Endothelial cell of umbilical vein (primary cell): ENCODE measurements around the gene TBC1D14. TPM values are rescaled to one million over a fixed set of nuclear protein-coding genes. Genes with fewer than 3 reads are reported as not detected.

ENCODE experiments used
- BruUV-seq: library from RNA; stranded (reverse); fragments of 400-500 nt; replicated peaks from 2 replicates; lab custom pipeline; 2021; lab: Mats Ljungman, UMichigan
- CTCF ChIA-PET: fragments of 300-600, 350-600 bp; sonication (Branson Sonifier 250); formaldehyde crosslinking; loops from one replicate; lab custom pipeline; 2021; ENCODE audit warnings: antibody characterized with exemption, inconsistent platforms; lab: Charles Lee
- POLR2A ChIA-PET: fragments of 300-600, 350-600 bp; sonication (Branson Sonifier 250); formaldehyde crosslinking; loops from one replicate; lab custom pipeline; 2021; ENCODE audit warnings: antibody characterized with exemption, inconsistent platforms; lab: Charles Lee
- DNase-seq: peaks from one replicate; pipeline ENCODE4 v3.0.0-alpha.2; 2011; ENCODE audit warnings: low read depth, low spot score
- FAIRE-seq: peaks from 2 replicates; lab custom pipeline; 2011; peaks lifted over from hg19 to GRCh38; lab: Jason Lieb, UNC
- H2AFZ ChIP-seq: 2 replicates; pipeline ENCODE4 v1.6.0; 2012; ENCODE audit warnings: low read depth, low read length, control low read depth, inconsistent platforms
- H3K27ac ChIP-seq: 2 replicates; pipeline ENCODE4 v1.5.1; 2011; ENCODE audit warnings: low read depth, mild to moderate bottlenecking, control low read depth, low read length, moderate library complexity; ENCODE audit not compliant: insufficient read depth
- H3K27me3 ChIP-seq, 2 experiments: 2 replicates each; pipeline versions ENCODE4 v1.6.0 to v1.6.1; 2011; ENCODE audit warnings: low read length in 2 of 2, mixed read lengths in 1 of 2; ENCODE audit not compliant: control insufficient read depth in 2 of 2, insufficient read depth in 2 of 2
- H3K36me3 ChIP-seq, 2 experiments: 2 replicates in 1 of 2; 3 replicates in 1 of 2; pipeline ENCODE4 v1.5.1; 2011; ENCODE audit warnings: low read length in 2 of 2, mild to moderate bottlenecking in 1 of 2, moderate library complexity in 1 of 2; ENCODE audit not compliant: control insufficient read depth in 2 of 2, insufficient read depth in 2 of 2; ENCODE audit errors: extremely low read depth in 1 of 2
- H3K4me1 ChIP-seq: 3 replicates; pipeline ENCODE4 v1.5.1; 2011; ENCODE audit warnings: mild to moderate bottlenecking, low read length; ENCODE audit not compliant: control insufficient read depth, insufficient read depth; ENCODE audit errors: extremely low read depth
- H3K4me2 ChIP-seq: 2 replicates; pipeline ENCODE4 v1.6.1; 2011; ENCODE audit warnings: low read length, control low read depth, mixed read lengths; ENCODE audit not compliant: insufficient read depth
- H3K4me3 ChIP-seq, 3 experiments: fragments of 200-600 bp in 1 of 3; sonication (generic), shearing (Covaris generic) in 1 of 3; replicated peaks in 1 of 3; 2 replicates each; pipeline ENCODE4 v1.5.1; 2011 to 2016; ENCODE audit warnings: control low read depth in 3 of 3, low read length in 3 of 3, mild to moderate bottlenecking in 2 of 3, inconsistent platforms in 1 of 3, low read depth in 1 of 3, moderate library complexity in 1 of 3; ENCODE audit not compliant: insufficient read depth in 1 of 3
- H3K79me2 ChIP-seq: 2 replicates; pipeline ENCODE4 v1.6.0; 2012; ENCODE audit warnings: low read length, inconsistent platforms; ENCODE audit not compliant: control insufficient read depth, insufficient read depth
- H3K9ac ChIP-seq: replicated peaks from 2 replicates; pipeline ENCODE3; 2011; ENCODE audit warnings: low read length, control low read depth; ENCODE audit not compliant: insufficient read depth; ENCODE audit errors: extremely low read depth
- H3K9me1 ChIP-seq: replicated peaks from 3 replicates; pipeline ENCODE4 v1.6.0; 2011; ENCODE audit warnings: mild to moderate bottlenecking, low read length; ENCODE audit not compliant: control insufficient read depth, insufficient read depth; ENCODE audit errors: extremely low read depth
- H3K9me3 ChIP-seq: replicated peaks from 2 replicates; pipeline ENCODE4 v1.5.1; 2012; ENCODE audit warnings: low read length, inconsistent platforms; ENCODE audit not compliant: control insufficient read depth, insufficient read depth
- H4K20me1 ChIP-seq: replicated peaks from 2 replicates; pipeline ENCODE3; 2011; ENCODE audit warnings: mild to moderate bottlenecking, low read length; ENCODE audit not compliant: control insufficient read depth, insufficient read depth; ENCODE audit errors: extremely low read depth
- EZH2 ChIP-seq: IDR thresholded peaks from 2 replicates; pipeline ENCODE4 v1.6.1; 2012; ENCODE audit warnings: borderline replicate concordance, low read depth, mild to moderate bottlenecking, moderate library complexity, low read length, inconsistent platforms; ENCODE audit not compliant: severe bottlenecking
- FOS ChIP-seq: IDR thresholded peaks from 2 replicates; pipeline ENCODE4 v1.6.1; 2011; ENCODE audit warnings: mild to moderate bottlenecking, low read length, moderate library complexity, borderline replicate concordance; ENCODE audit not compliant: insufficient read depth
- GATA2 ChIP-seq: IDR thresholded peaks from 2 replicates; pipeline ENCODE4 v1.7.0; 2011; ENCODE audit warnings: low read depth, mild to moderate bottlenecking, moderate library complexity, mixed read lengths, low read length; ENCODE audit not compliant: insufficient read length, insufficient read depth
- JUN ChIP-seq: IDR thresholded peaks from 2 replicates; pipeline ENCODE4 v1.6.1; 2011; ENCODE audit warnings: borderline replicate concordance, low read depth; ENCODE audit not compliant: insufficient read length, insufficient read depth
- MYC ChIP-seq: IDR thresholded peaks from one replicate; pipeline ENCODE4 v1.6.1; 2011; ENCODE audit warnings: mild to moderate bottlenecking, low read depth, low read length
- POLR2A ChIP-seq: IDR thresholded peaks from 2 replicates; pipeline ENCODE4 v1.6.1; 2012; ENCODE audit warnings: low read depth, mild to moderate bottlenecking, control low read depth, low read length
- POLR2AphosphoS5 ChIP-seq: IDR thresholded peaks from 2 replicates; pipeline ENCODE4 v1.6.1; 2012; ENCODE audit warnings: low read depth, mild to moderate bottlenecking, control low read depth, low read length, moderate library complexity; ENCODE audit not compliant: insufficient read depth
- dilution Hi-C: fragments of 300-500 bp; cut with MboI; formaldehyde crosslinking; loops from one replicate; pipeline ENCODE4 v1.15.0; 2019; ENCODE audit warnings: low sequenced_read_pairs; ENCODE audit not compliant: extremely low pct_ligation_motif_present
- intact Hi-C: fragments of 100-400 bp; cut with micrococcal nuclease; formaldehyde crosslinking; loops from one replicate; pipeline ENCODE4 v1.10.0; 2022
- polyA plus RNA-seq, 4 experiments: library from polyadenylated mRNA; depleted of rRNA in 3 of 4; stranded (reverse) in 3 of 4; unstranded in 1 of 4; fragments of >200 nt; gene quantifications; 2 replicates each; pipeline versions ENCODE4 v1.2.1 to v1.2.3, GENCODE V29; 2011 to 2012; ENCODE audit warnings: missing spikeins in 1 of 4
- total RNA-seq: library from RNA; stranded (reverse); gene quantifications from 2 replicates; pipeline ENCODE4 v1.2.3, GENCODE V29; 2021
- TF ChIP-seq, protein P1 (sequence below), 2 donors: IDR thresholded peaks; 1 replicate in 1 of 2; 2 replicates in 1 of 2; pipeline ENCODE4 v1.5.1; 2011; ENCODE audit warnings: low read length in 2 of 2, mild to moderate bottlenecking in 2 of 2, moderate library complexity in 2 of 2, control low read depth in 1 of 2, inconsistent platforms in 1 of 2, low read depth in 1 of 2; ENCODE audit not compliant: insufficient read depth in 1 of 2; ENCODE audit errors: extremely low read depth in 1 of 2
- TF ChIP-seq, protein P2 (sequence below): IDR thresholded peaks from 2 replicates; pipeline ENCODE4 v1.6.1; 2011; ENCODE audit not compliant: insufficient read depth, insufficient read length

The TBC1D14 gene
- total and polyA plus RNA-seq, 2 donors (not counting 3 experiments of a cell fraction or from before 2014, with no cell fraction given), result 23.7 to 24.8 TPM

DNA sequence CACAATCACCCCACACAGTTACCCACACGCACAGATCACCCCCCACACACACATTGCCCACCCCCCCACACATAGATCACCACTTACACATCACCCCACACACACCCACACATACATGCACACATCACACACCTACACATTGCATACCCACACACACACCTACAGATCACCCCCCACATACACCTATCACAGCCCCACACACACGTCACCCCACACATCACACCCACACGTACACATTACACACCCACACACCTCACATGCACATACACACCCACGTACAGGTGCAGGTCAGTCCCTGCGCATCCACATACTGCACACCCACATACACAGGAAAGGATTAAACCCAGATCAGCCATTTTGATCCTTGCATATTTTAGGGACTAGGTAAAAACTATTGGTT is 118.3 kb downstream of the TBC1D14 start:
- Histone ChIP-seq H2AFZ (no peak overlapping the region), H4K20me1 (no peaks in the 10 kb centered on the region), H3K27ac (no peak overlapping the region), H3K9me1 (no peaks in the 10 kb centered on the region), H3K27me3 (no peaks in the 10 kb centered on the region), H3K4me1 (no peaks in the 10 kb centered on the region), H3K9ac (no peak overlapping the region), H3K4me2 (no peak overlapping the region), H3K79me2 (no peaks in the 10 kb centered on the region), H3K9me3 (no peaks in the 10 kb centered on the region), H3K36me3 (peaks cover 0 to 26% of the 10 kb centered on the region in 2 experiments), H3K4me3 (no peak overlapping the region)
- intact Hi-C loops (no loop called here), dilution Hi-C loops (no loop called here)
- TF ChIP-seq, protein P1, sequence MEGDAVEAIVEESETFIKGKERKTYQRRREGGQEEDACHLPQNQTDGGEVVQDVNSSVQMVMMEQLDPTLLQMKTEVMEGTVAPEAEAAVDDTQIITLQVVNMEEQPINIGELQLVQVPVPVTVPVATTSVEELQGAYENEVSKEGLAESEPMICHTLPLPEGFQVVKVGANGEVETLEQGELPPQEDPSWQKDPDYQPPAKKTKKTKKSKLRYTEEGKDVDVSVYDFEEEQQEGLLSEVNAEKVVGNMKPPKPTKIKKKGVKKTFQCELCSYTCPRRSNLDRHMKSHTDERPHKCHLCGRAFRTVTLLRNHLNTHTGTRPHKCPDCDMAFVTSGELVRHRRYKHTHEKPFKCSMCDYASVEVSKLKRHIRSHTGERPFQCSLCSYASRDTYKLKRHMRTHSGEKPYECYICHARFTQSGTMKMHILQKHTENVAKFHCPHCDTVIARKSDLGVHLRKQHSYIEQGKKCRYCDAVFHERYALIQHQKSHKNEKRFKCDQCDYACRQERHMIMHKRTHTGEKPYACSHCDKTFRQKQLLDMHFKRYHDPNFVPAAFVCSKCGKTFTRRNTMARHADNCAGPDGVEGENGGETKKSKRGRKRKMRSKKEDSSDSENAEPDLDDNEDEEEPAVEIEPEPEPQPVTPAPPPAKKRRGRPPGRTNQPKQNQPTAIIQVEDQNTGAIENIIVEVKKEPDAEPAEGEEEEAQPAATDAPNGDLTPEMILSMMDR (IDR thresholded peaks at IDR 0.05; ENCODE audit: extremely low read depth in 1 of 2, insufficient read depth in 1 of 2, low read depth in 1 of 2, low read length in 2 of 2), result no peak
- TF ChIP-seq GATA2 (no peak), POLR2AphosphoS5 (no peak)
- no peak for DNase-seq
- POLR2A ChIA-PET, result no interaction called here
- no peak for FAIRE-seq
- BruUV-seq, result no TSS peak
- CTCF ChIA-PET, result no interaction called here

DNA sequence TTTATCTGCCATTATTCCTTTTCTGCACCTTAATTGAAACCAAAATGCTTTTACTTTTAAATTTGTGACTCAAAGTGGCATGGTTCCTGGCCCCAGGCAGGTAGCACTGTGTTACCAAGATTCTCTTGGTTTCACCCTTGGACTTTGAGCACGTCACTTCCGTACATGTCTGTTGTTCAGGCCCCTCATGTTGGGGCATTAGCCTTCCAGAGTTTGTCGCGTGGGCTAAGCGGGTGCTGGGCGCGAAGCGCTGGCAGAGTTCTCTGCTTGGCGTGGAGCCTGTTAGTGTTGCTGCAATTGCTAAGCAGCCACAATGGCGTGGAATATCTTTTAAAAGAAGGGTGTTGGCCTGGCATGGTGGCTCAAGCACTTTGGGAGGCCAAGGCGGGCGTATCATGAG is 119.6 kb downstream of the TBC1D14 start:
- H3K4me3 ChIP-seq, result no peak overlapping the region
- no peaks in the 10 kb centered on the region for H3K9me1 ChIP-seq
- no peak overlapping the region for H3K27ac ChIP-seq
- H3K9me3 ChIP-seq, result no peaks in the 10 kb centered on the region
- no peak overlapping the region for H2AFZ ChIP-seq
- H3K4me2 ChIP-seq, result no peak overlapping the region
- dilution Hi-C loops, result no loop called here
- H3K27me3 ChIP-seq, result no peaks in the 10 kb centered on the region
- intact Hi-C loops, result no loop called here
- FAIRE-seq, result no peak
- TF ChIP-seq MYC (no peak), EZH2 (no peak), JUN (no peak), POLR2AphosphoS5 (no peak), FOS (no peak), POLR2A (no peak), GATA2 (no peak)
- TF ChIP-seq, protein P2, sequence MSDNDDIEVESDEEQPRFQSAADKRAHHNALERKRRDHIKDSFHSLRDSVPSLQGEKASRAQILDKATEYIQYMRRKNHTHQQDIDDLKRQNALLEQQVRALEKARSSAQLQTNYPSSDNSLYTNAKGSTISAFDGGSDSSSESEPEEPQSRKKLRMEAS, result no peak
- TF ChIP-seq, protein P1 (IDR thresholded peaks at IDR 0.05; ENCODE audit: extremely low read depth in 1 of 2, insufficient read depth in 1 of 2, low read depth in 1 of 2, low read length in 2 of 2), result no peak
- H3K79me2 ChIP-seq, result no peaks in the 10 kb centered on the region
- DNase-seq, result no peak
- peaks cover 0 to 26% of the 10 kb centered on the region in 2 experiments for H3K36me3 ChIP-seq
- no peaks in the 10 kb centered on the region for H3K4me1 ChIP-seq
- BruUV-seq, result no TSS peak
- ChIA-PET CTCF (interaction anchor here (2.0 kb wide), 1 partner anchor 55 kb away, joined by 5 read pairs; no protein-coding TSS in a partner anchor), POLR2A (no interaction called here)
- no peaks in the 10 kb centered on the region for H4K20me1 ChIP-seq
- H3K9ac ChIP-seq, result no peak overlapping the region
